D341Med (cell line): ENCODE data around the gene TMEM123.
A peak's percentile ranks its signal among the peaks of the same experiment; 100 is the strongest.
"Not testable (repeated sequence)": the region's sequence is repeated elsewhere in the genome, so short reads cannot be mapped to it uniquely, and the experiment has no call there.

ENCODE experiments used
- DNase-seq: peaks from one replicate; pipeline ENCODE4 v3.0.0; 2012; ENCODE audit warnings: low spot score

TMEM123 gene

DNA sequence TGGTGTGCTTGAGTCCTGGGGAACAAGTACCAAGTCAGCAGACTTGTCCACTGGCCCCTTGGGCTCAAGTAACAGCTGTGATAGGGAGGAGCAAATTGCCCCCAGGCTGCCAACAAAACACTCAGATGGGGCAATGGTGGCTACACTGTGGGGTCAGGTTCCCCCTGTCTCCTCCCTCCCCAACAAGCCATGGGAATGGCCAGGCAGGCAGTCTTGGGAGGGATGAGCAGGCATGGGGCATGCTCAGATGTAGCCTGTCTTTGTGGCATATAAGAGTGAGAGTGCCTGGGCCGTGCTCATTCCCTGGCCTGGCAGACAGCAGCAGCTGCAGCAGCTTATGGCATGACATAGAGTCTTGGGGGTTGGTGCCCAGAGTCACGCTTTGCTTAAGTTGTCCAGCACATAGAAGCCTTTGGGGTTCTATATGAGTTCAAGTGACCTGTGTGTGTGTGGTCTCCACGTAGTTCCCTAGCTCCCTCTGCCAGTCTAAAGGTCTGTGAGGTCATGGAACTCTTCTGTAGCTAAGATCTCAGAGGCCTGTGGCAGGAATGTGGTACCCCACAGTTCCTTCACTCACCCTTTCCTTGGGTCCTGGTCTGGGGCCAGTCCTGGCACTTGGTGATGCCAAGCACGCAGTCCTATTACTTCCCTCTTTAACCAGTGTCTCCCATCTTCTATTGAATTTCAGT lies 60.9 kb downstream of the TMEM123 start:
- DNase-seq = no peak

DNA sequence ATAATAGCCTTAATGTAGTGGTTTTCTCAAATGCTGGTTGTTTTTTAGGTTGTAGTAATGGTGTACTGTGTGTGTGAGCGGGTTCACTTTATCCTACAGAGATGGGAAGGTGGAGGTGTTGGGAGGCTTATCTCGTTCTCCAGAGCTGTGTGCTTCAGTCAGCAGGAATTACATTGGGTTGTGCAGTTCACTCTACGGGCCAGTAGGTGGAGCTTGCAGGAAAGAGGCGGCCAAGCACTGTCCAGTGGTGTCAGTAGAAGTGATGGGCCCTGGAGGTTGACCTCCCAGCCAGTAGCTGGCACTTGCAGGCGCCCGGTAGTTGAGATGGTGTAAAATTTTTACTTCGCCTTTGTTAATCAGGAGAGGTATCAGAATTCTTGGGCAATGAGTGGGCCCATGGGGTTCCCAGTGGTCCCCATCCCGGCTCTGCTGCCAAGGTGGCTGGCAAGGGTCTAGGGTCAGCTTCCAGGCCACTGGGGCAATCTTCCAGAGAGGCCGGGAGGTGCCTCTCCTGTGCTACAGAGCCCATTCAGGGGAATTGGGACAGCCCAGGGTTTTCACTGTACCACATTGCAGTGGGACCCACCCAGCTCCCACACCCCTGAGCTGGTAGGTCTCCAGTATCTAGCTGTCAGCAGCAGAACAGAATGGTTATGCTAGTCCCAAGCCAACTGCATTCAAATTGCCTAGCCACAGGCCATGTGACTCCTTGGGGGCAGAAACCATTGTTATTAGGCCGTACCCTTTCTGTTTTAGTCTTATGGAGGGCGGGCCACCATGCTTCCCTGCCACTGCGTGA lies 61.7 kb downstream of the TMEM123 start:
- peak; percentile 69 for DNase-seq

DNA sequence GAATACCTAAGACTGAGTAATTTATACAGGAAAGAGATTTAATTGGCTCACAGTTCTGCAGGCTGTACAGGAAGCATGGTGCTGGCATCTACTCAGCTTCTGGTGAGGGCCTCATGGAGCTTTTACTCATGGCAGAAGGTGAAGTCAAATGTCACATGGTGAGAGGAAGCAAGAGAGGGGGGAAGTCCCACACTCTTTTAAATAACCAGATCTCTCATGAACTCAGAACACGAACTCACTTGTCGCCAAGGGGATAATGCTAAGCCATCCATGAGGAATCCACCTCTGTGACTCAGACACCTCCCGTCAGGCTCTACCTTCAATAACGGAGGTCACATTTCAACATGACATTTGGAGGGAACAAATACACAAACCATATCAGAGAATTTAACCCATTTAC lies 63.3 kb downstream of the TMEM123 start:
- no peak for DNase-seq

DNA sequence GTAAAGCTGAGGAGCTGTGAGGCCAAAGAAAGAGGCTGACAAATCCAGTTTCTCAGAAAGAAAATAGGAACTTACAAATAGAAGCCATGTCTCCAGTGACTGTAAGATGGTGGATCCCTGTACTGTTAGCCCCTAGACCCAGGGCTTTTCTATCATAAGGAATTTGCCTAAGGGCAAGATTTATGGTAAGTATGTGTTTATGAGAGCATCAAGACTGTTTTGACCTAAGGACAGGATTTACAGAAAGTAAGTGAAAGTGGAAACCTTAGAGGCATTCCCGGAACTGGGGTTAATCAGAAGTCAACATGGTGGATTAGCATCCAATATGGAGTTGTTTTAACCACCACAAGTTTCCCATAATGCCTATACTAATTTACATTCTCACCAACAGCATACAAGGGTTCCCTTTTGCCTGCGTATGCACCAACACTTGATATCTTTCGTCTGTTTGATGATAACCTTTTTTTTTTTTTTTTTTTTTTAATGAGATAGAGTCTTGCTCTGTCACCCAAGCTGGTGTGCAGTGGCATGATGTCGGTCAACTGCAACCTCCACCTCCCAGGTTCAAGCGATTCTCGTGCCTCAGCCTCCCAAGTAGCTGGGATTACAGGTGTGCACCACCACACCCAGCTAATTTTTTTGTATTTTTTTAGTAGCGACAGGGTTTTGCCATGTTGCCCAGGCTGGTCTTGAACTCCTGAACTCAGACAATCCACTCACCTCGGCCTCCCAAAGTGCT lies 65.4 kb downstream of the TMEM123 start:
- DNase-seq = no peak

DNA sequence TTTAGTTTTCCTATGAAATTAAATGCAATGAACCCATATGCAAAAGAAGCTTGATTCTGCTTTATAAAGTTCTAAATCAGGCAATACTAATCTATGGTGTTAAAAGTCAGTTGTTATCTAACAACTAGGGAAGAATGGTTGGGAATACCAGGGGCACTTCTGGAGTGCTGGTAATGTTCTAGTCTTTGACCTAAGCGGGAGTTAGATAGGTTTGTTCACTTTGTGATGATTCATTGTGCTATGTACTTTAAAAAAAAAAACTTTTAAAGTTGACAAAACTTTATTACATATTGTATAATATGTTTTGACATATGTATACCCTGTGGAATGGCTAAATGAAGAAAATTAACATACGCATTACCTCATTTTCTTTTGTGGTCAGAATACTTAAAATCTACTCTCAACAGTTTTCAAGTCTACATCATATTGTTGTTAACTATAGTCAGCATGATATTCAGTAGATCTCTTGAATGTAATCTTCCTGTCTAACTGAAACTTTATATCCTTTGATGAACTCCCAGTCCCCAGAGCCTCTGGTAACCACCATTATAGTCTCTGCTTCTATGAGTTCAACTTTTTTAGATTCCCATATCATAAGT lies 66.3 kb downstream of the TMEM123 start:
- no peak for DNase-seq

DNA sequence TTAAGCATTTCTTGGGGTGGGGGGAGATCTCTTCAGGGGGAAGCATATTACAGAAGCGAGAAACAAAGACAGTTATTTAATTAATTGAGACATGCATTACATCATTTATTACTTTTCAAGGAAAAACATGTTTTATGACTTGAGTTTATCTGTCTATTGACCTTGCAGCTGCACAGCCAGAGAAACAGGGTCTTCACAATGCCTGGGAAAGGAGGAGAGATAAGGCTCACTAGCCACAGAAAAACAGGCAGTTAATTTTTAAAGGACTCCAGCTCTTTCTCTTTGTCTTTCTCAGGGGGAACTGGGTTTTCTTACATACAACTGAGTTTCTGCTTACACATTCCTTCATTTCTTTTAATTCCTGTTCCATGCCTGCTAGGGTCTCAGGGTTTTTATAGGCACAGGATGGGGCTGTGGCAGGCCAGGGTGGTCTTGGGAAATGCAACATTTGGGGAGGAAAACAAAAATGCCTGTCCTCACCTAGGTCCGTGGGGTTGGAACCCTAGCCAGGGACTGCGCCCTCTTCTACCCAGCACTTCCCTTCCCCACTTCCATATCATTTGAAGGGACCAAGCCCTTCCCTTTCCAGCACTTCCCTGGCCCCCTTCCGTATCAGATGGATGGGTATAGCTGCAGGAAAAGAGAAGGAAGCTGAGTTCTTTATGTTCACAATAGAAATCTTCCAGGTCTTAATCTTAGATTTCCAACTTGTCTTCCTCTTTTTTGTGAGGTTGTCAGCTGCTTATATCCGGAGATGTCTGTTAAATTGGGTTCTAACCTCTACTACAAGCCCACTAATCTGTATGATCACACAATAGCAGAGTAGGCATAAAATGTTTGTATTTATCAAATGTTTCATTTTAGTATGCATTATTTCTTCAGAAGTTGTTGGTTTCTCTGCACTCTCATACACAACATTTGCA lies 67.2 kb downstream of the TMEM123 start:
- DNase-seq = no peak

DNA sequence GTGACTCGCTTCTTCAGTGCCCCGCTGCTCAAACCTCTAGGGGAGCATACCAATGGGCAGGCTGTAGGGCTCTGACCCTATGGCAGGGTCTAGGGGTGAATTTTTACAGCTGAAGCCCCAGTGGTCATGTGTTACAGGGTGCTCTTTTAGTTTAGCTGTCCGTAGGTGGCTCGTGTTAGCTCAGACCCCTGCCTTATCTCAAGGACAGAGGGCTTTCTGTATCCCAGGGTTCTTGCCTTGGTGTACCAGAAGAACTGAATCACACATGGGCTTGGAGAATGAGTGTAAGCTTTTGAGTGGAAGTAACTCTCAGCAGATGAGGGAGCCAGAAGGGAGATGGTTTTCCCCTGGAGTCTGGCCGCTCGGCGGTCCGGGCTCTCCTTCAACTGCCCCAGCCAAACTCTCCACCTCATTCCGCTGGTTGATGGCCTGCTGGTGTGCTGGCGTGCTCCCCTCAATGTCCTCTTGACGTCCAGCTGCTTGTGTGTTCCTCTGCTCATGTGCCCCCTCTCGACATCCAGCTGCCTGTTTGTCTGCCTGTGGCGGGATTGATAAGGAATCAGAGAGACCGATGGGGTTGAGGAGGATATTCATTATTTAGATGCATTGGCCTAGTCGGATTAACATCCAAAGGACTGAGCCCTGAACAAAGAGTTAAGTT lies 68.0 kb downstream of the TMEM123 start:
- no peak for DNase-seq

DNA sequence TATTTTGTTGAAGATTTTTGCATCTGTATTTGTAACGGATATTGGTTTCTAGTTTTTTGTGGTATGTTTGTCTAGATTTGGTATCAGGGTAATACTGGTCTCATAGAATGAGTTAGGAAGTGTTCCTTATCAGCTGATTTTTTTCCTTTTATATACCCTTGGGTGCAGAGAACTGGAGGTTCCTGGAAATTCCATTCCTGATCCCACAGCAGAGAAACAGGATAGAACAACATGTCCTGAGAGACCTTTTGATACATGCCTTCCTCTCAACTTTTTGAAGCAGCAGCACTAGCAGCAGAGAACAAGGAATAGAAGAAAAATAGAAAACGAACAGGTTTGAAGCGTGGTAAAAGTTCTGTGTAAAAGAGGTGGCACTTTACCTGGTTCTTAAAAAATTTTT lies 68.7 kb downstream of the TMEM123 start:
- no peak for DNase-seq

DNA sequence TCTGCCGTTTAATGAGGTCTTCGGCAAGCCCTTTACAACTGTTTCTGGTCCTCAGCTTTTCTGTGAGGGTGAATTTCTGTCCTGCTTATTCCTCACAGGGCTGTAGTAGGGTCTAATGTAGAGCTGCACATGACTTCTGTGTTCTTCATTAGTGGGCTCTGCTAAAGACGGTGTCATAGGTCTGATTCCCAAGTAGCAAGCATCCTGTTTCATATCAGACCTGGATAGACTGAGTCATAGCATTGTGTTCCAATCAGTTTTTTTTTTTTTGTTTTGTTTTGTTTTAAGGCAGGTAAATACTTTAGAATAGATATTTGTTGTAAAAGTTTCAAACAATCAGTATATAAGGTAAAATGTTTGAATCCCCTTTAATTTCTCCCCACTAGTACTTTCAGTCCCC lies 70.2 kb downstream of the TMEM123 start:
- no peak for DNase-seq

DNA sequence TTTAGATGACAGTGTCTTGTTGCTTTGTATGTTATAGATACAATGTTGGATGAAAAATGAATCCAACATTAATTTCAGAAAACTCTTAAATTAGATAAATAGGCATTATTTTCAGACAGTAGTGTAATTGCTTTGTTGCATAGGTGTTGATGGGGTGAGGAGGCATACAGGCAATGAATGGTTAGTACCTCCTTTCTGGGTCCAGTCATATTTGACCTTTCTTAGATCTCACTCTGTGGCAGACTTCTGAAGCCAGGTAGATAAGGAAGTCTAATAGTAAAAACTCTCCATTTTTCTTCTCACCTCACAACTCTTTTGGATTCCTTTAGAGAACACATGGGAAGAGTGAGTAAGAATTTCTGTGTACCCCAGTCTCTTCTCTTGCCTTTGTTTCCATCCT lies 73.7 kb downstream of the TMEM123 start:
- DNase-seq = no peak

DNA sequence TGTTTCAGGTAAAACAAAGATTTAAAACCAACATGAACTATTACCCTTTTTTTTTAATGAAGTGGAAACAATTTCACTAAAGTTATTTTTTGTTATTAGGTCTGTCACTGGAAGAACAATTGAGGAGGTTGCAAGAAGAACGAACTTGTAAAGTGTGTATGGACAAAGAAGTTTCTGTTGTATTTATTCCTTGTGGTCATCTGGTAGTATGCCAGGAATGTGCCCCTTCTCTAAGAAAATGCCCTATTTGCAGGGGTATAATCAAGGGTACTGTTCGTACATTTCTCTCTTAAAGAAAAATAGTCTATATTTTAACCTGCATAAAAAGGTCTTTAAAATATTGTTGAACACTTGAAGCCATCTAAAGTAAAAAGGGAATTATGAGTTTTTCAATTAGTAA lies 74.7 kb downstream of the TMEM123 start:
- no peak for DNase-seq

DNA sequence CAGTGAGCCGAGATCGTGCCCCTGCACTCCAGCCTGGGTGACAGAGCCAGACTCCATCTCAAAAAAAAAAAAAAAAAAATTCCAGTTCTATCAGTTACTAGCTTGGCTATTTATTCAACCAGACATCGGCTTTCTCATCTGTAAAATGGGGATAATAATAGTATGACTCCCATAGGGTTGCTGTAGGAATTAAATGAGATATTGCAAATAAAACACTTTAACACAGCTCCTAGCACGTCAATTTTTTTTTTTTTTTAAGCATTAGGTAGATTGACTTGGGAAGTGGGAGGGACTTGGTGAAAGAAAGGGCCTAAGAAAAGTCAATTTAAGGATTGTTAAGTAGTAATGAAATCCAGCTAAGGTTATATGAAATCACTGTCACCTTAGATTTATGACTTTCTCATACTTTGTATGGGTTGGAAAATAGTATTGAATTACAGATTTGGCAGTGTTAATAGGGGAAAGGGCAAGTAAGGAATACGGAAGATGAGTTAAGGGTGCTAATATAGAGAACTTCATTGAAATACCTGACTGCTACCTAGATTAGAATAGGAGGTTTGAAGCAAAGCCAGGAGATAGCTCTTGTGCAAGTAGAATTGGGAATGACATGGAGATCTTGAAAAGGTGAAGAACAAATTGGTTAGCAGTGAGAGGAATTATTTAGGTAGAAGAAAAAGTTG lies 76.7 kb downstream of the TMEM123 start:
- no peak for DNase-seq

DNA sequence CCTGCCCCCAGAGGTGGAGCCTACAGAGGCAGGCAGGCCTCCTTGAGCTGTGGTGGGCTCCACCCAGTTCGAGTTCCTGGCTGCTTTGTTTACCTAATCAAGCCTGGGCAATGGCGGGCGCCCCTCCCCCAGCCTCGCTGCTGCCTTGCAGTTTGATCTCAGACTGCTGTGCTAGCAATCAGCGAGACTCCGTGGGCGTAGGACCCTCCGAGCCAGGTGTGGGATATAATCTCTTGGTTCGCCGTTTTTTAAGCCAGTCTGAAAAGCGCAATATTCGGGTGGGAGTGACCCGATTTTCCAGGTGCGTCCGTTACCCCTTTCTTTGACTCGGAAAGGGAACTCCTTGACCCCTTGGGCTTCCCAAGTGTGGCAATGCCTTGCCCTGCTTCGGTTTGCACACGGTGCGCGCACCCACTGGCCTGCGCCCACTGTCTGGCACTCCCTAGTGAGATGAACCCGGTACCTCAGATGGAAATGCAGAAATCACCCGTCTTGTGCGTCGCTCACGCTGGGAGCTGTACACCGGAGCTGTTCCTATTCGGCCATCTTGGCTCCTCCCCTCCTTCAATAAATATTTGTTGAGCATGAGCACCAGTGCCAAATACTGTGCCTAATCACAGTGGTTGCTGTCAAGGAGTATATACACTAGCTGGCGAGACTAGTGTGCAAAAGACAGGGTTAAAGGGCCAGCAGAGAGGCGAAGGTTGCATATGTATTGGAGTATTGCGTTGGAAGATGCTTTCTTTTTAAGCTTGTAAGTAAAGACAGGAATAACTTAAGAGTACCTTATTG lies 77.7 kb downstream of the TMEM123 start:
- not testable (repeated sequence) for DNase-seq

DNA sequence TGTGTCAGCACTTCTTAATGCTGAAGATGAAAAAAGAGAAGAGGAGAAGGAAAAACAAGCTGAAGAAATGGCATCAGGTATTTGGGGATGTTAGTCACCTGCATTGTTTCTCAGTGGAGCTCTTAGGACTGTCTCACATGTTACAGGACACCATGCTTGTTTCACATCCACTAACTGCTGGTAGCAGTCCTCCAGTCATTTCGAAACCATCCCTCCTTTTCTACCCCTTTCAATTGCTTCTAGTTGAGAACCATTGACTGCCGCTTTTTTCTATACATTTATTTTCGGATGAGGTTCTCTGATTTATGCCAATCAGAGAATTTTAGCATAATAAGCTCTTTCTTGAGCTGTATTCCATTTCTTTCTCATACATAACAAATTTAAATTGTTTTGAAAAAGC lies 84.1 kb downstream of the TMEM123 start:
- no peak for DNase-seq

DNA sequence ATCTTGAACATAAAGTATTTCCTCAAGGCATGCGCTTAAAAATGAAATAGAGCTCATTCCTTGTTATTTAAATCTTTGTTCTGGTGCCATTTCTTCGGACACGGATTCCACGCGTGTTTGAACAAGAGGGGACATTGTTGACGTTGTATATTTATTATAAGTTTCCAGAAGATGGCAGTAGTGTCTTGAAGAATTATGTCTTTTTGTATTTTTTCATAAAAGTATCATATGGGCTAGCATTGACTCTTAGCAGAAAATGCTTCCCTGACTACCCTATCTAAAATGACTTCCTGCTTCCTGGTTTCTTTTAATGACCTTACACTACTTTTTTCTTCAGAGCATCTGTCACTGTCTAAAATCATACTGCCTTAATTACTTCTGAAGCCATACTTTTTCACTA lies 85.2 kb downstream of the TMEM123 start:
- no peak for DNase-seq

DNA sequence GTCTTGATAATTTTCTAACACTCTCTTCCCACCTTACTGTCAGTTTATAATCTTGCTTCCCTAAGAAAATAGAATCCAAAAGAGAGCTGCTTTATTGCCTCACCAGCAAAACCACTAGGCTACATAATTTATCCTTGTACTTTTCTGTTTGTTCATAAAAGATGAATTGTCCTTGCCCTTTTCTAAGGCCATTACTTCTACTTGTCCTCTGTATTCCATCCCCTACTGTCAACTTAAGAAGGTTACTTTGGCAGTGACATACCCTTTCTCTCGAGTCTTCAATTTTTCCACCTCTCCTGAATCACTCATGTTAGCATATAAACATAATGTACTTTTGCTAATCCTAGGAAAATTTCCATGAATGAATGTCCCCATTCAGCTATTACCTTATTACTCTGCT lies 87.6 kb downstream of the TMEM123 start:
- no peak for DNase-seq

DNA sequence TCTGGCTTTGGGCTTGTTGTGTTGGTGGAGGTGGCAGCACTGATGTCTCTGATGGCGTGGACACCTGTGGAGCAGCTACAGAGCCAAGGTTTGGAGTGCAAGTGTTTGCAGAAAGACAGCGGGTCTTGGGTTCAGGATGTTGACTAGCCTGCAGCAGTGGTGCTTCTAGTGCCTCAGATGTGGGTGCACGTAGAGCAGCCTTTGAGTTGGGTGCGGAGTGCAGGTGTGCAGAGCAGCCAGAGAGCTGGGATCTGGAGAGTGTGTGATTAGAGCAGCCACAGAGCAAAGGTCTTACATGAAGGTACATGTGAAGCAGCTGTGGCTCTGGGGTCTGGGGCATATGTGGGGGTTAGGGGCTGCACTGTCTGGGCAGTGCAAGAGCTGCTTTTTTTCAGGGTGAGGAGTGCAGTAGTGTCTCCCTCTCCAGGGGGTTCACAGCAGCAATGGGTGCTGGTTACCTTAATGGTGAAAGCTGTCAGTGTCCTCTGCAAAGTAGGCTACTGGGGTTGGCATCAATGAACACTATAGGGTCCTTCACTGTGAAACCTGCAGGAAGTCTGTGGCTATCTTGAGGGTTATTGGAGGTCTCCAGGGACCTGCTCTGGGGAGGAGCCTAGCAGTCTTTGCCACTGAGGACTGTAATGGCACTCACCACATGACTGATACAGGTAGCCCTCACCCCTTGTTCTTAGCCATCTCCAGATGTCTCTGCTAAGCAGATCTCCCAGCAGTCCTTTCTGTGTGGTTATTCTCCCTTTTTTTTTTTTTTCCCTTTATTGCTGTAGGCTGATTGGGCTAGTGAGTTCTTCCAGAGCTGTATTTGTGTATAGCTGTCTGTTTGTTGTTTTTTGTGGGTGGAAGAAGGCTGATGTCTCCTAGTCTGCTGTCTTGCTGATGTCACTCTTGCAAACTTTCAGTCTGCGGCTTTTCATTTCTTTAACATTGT lies 91.2 kb downstream of the TMEM123 start:
- DNase-seq = no peak

DNA sequence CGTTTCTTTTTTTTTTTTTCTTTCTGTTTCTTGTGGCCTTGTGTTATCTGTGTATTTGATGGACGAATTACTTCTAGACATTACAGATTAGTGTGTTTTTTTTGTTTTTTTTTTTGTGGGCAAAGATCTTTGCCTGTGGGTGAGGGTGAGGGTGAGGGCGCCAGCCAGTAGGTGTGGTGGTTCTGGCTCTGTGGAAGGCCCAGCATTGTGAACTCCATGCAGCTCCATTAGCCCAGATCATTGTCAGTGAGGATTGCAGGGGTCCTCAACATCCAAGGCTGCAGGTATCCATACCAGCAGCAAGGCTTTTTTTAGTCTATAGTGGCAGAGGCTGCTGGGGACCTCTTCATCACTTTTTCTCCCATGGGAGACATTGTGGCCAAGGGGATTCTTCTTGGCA lies 91.9 kb downstream of the TMEM123 start:
- no peak for DNase-seq
